Uterus (tissue), 2 donors: ENCODE results near the gene GPR135.
A peak's percentile ranks its signal among the peaks of the same experiment; 100 is the strongest.

Source experiments
- CTCF ChIP-seq, 4 experiments: fragments of 200-600 bp in 2 of 4; fragments of 450-650 bp in 2 of 4; sonication (generic) in 2 of 4; IDR thresholded peaks; one replicate each; pipeline ENCODE4 v1.5.1; 2016 to 2019; ENCODE audit warnings: antibody characterized with exemption in 4 of 4, mild to moderate bottlenecking in 2 of 4, moderate library complexity in 1 of 4
- POLR2A ChIP-seq, 2 donors: fragments of 450-650 bp; IDR thresholded peaks; one replicate each; pipeline ENCODE4 v1.6.1; 2016; ENCODE audit warnings: antibody characterized with exemption in 2 of 2, mild to moderate bottlenecking in 1 of 2, moderate library complexity in 1 of 2

- peak; percentile 34 to 69 (median 50) for TF ChIP-seq CTCF (IDR thresholded peaks at IDR 0.05)
- no peak for TF ChIP-seq POLR2A (IDR thresholded peaks at IDR 0.05)
Observed at GRCh38 chr14:59428581-59429012, 36.6 kb downstream of the GPR135 start.
